PC-3 (cell line): Measurements from ENCODE around the gene MAP1LC3B2.

Source experiments
- EZH2 ChIP-seq: fragments of 300-600 bp; sonication (generic); IDR thresholded peaks from one replicate; pipeline ENCODE4 v1.6.1; 2017; ENCODE audit warnings: antibody characterized with exemption, mild to moderate bottlenecking, low read length; ENCODE audit not compliant: unreplicated experiment
- EZH2phosphoT487 ChIP-seq: fragments of 300-600 bp; sonication (generic); IDR thresholded peaks from 2 replicates; pipeline ENCODE4 v1.6.1; 2018; ENCODE audit warnings: mild to moderate bottlenecking, antibody characterized with exemption, low read length, borderline replicate concordance
- TF ChIP-seq, protein P1 (sequence below): fragments of 300-600 bp; sonication (generic); conservative IDR thresholded peaks from 2 replicates; pipeline ENCODE4 v1.5.1; 2017; ENCODE audit warnings: antibody characterized with exemption, low read depth, mild to moderate bottlenecking, low read length

DNA sequence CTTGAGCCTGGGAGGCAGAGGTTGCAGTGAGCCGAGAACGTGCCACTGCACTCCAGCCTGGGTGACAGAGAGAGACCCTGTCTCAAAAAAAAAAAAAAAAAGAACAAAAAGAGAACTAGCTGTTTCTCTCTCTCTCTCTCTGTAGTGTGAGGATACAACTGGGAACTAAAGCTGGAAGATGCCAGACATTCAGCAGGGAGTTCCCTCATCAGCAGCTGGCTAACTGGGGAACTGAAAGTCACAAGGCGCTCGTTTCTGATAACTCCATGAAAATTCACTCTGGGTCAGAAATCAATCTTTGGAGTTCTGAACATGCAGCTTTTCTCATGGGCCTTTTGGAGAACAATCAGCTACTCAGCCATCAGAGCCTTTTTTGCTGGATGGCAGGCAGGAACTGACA, 43.5 kb upstream of the MAP1LC3B2 start:
- TF ChIP-seq EZH2 (no peak), EZH2phosphoT487 (no peak)
- TF ChIP-seq, protein P1, sequence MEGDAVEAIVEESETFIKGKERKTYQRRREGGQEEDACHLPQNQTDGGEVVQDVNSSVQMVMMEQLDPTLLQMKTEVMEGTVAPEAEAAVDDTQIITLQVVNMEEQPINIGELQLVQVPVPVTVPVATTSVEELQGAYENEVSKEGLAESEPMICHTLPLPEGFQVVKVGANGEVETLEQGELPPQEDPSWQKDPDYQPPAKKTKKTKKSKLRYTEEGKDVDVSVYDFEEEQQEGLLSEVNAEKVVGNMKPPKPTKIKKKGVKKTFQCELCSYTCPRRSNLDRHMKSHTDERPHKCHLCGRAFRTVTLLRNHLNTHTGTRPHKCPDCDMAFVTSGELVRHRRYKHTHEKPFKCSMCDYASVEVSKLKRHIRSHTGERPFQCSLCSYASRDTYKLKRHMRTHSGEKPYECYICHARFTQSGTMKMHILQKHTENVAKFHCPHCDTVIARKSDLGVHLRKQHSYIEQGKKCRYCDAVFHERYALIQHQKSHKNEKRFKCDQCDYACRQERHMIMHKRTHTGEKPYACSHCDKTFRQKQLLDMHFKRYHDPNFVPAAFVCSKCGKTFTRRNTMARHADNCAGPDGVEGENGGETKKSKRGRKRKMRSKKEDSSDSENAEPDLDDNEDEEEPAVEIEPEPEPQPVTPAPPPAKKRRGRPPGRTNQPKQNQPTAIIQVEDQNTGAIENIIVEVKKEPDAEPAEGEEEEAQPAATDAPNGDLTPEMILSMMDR: no peak
